K562 (cell line): ENCODE results near the gene C1orf50. TPM values are rescaled to one million over a fixed set of nuclear protein-coding genes. Genes with fewer than 3 reads are reported as not detected.

Source experiments
- ATAC-seq: fragments of 200-7000 bp; cut with Tn5 transposase; 3 replicates; pipeline ENCODE4 v1.9.1; 2020; ENCODE audit warnings: moderate library complexity
- BruUV-seq: library from RNA; stranded (reverse); fragments of 400-500 nt; replicated peaks from 2 replicates; lab custom pipeline; 2021; lab: Mats Ljungman, UMichigan
- CTCF ChIA-PET: fragments of 300-600 bp; formaldehyde crosslinking; extraction: SDS; loops from one replicate; lab custom pipeline; 2021; ENCODE audit warnings: low intra/inter-chr PET ratio; lab: Yijun Ruan, JAX
- POLR2A ChIA-PET: fragments of 300-600, 350-650 bp; sonication (Branson Sonifier 250); formaldehyde crosslinking; extraction: SDS; loops from one replicate; lab custom pipeline; 2021; ENCODE audit warnings: antibody characterized with exemption, inconsistent platforms; lab: Yijun Ruan, JAX
- DNase-seq, 4 experiments: peaks; one replicate each; pipeline versions ENCODE4 v3.0.0 to v3.0.0-alpha.2; 2011 to 2018; ENCODE audit warnings: low spot score in 3 of 4, mixed read lengths in 3 of 4; ENCODE audit errors: extremely low read depth in 1 of 4
- FAIRE-seq: peaks from 2 replicates; lab custom pipeline; 2011; peaks lifted over from hg19 to GRCh38; lab: Jason Lieb, UNC
- H2AFZ ChIP-seq: 2 replicates; pipeline ENCODE4 v1.6.0; 2011; ENCODE audit warnings: low read depth, low read length, control low read depth, inconsistent platforms
- H3K27ac ChIP-seq: fragments of 200-600 bp; 3 replicates; pipeline ENCODE4 v1.8.0; 2011; ENCODE audit warnings: low read depth, mild to moderate bottlenecking, control low read depth, inconsistent platforms, low read length, moderate library complexity, mixed read lengths; ENCODE audit errors: extremely low read depth
- H3K27me3 ChIP-seq, 2 experiments: fragments of 300-600 bp in 1 of 2; 2 replicates in 1 of 2; 3 replicates in 1 of 2; pipeline versions ENCODE4 v1.6.0 to v1.8.0; 2011; ENCODE audit warnings: inconsistent platforms in 2 of 2, low read length in 2 of 2, mild to moderate bottlenecking in 1 of 2, mixed read lengths in 1 of 2, moderate library complexity in 1 of 2; ENCODE audit not compliant: control insufficient read depth in 2 of 2, insufficient read depth in 2 of 2
- H3K36me3 ChIP-seq: fragments of 300-600 bp; 3 replicates; pipeline ENCODE4 v1.8.0; 2011; ENCODE audit warnings: mild to moderate bottlenecking, low read length, inconsistent platforms; ENCODE audit not compliant: control insufficient read depth, insufficient read depth
- H3K4me1 ChIP-seq, 2 experiments: fragments of 200-600 bp in 1 of 2; replicated peaks in 1 of 2; 2 replicates in 1 of 2; 3 replicates in 1 of 2; pipeline versions ENCODE4 v1.5.1 to v1.8.0; 2011; ENCODE audit warnings: inconsistent platforms in 2 of 2, low read length in 2 of 2, mild to moderate bottlenecking in 1 of 2, mixed read lengths in 1 of 2, moderate library complexity in 1 of 2; ENCODE audit not compliant: control insufficient read depth in 2 of 2, insufficient read depth in 2 of 2
- H3K4me2 ChIP-seq: 2 replicates; pipeline ENCODE4 v1.6.1; 2011; ENCODE audit warnings: low read length, control low read depth, inconsistent platforms, mixed read lengths; ENCODE audit not compliant: insufficient read depth
- H3K4me3 ChIP-seq: fragments of 200-600 bp; sonication (generic), shearing (Covaris generic); 2 replicates; pipeline ENCODE4 v1.5.1; 2016; ENCODE audit warnings: control low read depth, inconsistent platforms
- H3K79me2 ChIP-seq: fragments of 200-600 bp; 3 replicates; pipeline ENCODE4 v1.8.0; 2011; ENCODE audit warnings: low read length, inconsistent platforms; ENCODE audit not compliant: control insufficient read depth, insufficient read depth
- H3K9ac ChIP-seq, 2 experiments: 2 replicates each; pipeline versions ENCODE4 v1.6.0 to v1.6.1; 2011; ENCODE audit warnings: low read depth in 2 of 2, low read length in 2 of 2, control low read depth in 1 of 2, inconsistent platforms in 1 of 2, mild to moderate bottlenecking in 1 of 2, mixed read lengths in 1 of 2; ENCODE audit not compliant: insufficient read depth in 1 of 2
- H3K9me1 ChIP-seq: one replicate; pipeline ENCODE4 v1.6.0; 2011; ENCODE audit warnings: inconsistent platforms, mild to moderate bottlenecking, low read length, moderate library complexity; ENCODE audit not compliant: control insufficient read depth, insufficient read depth
- H3K9me3 ChIP-seq: replicated peaks from 2 replicates; pipeline ENCODE4 v1.5.1; 2011; ENCODE audit warnings: low read depth, low read length, inconsistent platforms; ENCODE audit not compliant: control insufficient read depth, insufficient read depth
- H4K20me1 ChIP-seq: replicated peaks from 2 replicates; pipeline ENCODE4 v1.6.1; 2011; ENCODE audit warnings: low read length, inconsistent platforms, mixed read lengths; ENCODE audit not compliant: control insufficient read depth, insufficient read depth
- ARID2 ChIP-seq: fragments of 450-650 bp; IDR thresholded peaks from 2 replicates; pipeline ENCODE4 v1.6.1; 2017; ENCODE audit warnings: antibody characterized with exemption, mild to moderate bottlenecking
- GABPA ChIP-seq: fragments of 200-800 bp; sonication (Bioruptor generic); conservative IDR thresholded peaks from 2 replicates; pipeline ENCODE4 v1.6.1; 2016; ENCODE audit warnings: low read depth, missing genetic modification characterization, missing compliant biosample characterization
- HDAC2 ChIP-seq: fragments of 450-650 bp; IDR thresholded peaks from 2 replicates; pipeline ENCODE4 v1.6.1; 2016; ENCODE audit warnings: mild to moderate bottlenecking
- KLF13 ChIP-seq: fragments of 450-650 bp; IDR thresholded peaks from 2 replicates; pipeline ENCODE4 v1.6.1; 2016; ENCODE audit warnings: missing genetic modification characterization, low read depth, mild to moderate bottlenecking, missing compliant biosample characterization, moderate library complexity, borderline replicate concordance
- NCOR1 ChIP-seq: fragments of 450-650 bp; IDR thresholded peaks from 2 replicates; pipeline ENCODE4 v1.6.1; 2016; ENCODE audit warnings: mild to moderate bottlenecking, moderate library complexity
- SAFB2 ChIP-seq: fragments of 200-400 bp; formaldehyde crosslinking; IDR thresholded peaks from 2 replicates; pipeline ENCODE4 v1.6.1; 2018; ENCODE audit warnings: borderline replicate concordance, low read length, low read depth, moderate library complexity; ENCODE audit not compliant: severe bottlenecking
- SIRT6 ChIP-seq: IDR thresholded peaks from one replicate; pipeline ENCODE4 v1.6.1; 2012; ENCODE audit warnings: low read depth, mild to moderate bottlenecking, control low read depth, inconsistent platforms, low read length, moderate library complexity
- XRCC4 ChIP-seq: IDR thresholded peaks from one replicate; pipeline ENCODE4 v1.6.1; 2011; ENCODE audit not compliant: insufficient read depth, insufficient read length; ENCODE audit errors: extremely low read depth
- YBX1 ChIP-seq: fragments of 450-650 bp; IDR thresholded peaks from 2 replicates; pipeline ENCODE4 v1.7.1; 2016; ENCODE audit warnings: mild to moderate bottlenecking
- ZBTB12 ChIP-seq: fragments of 250-450 bp; sonication (Bioruptor Pico); IDR thresholded peaks from 2 replicates; pipeline ENCODE4 v1.4.0; 2020
- ZFX ChIP-seq: sonication (generic); formaldehyde crosslinking; IDR thresholded peaks from 2 replicates; pipeline ENCODE4 v1.8.0; 2022; ENCODE audit warnings: mild to moderate bottlenecking, missing genetic modification reagents, moderate library complexity
- WGBS: fragments of 100-300 bp; shearing (Covaris generic); methylation state at CpG from one replicate; pipeline ENCODE4 v1.1.6; 2016; ENCODE audit warnings: low coverage, mixed read lengths; ENCODE audit not compliant: insufficient coverage; ENCODE audit errors: missing lambda C conversion rate; 5-methylcytosine and 5-hydroxymethylcytosine counted together
- in situ Hi-C: fragments of 300-500 bp; cut with MboI; formaldehyde crosslinking; loops from 4 replicates; pipeline ENCODE4 v1.15.0; 2018; ENCODE audit warnings: inconsistent platforms, mixed read lengths
- intact Hi-C: fragments of 100-400 bp; cut with micrococcal nuclease; formaldehyde crosslinking; loops from 2 replicates; pipeline ENCODE4 v1.14.2; 2022
- polyA plus RNA-seq, 8 experiments: library from polyadenylated mRNA; depleted of rRNA in 4 of 8; stranded (reverse) in 5 of 8; unstranded in 3 of 8; fragments of >200 nt; fragmentation: Nextera tagmentation in 2 of 8; fragmentation: Illumina TruSeq in 1 of 8; extraction: Ambion mirVana in 2 of 8; extraction: Trizol in 1 of 8; gene quantifications; 2 replicates each; pipeline versions ENCODE4 v1.2.1 to v1.2.3, GENCODE V29; 2011 to 2014; ENCODE audit warnings: inconsistent platforms in 1 of 8, missing spikeins in 1 of 8
- total RNA-seq, 7 experiments: library from RNA; depleted of rRNA in 6 of 7; stranded (reverse); fragments of >200 nt in 6 of 7; fragmentation: Illumina TruSeq in 2 of 7; extraction: Trizol in 2 of 7; gene quantifications; 2 replicates each; pipeline versions ENCODE4 v1.2.1 to v1.2.3, GENCODE V29; 2011 to 2021; ENCODE audit warnings: low replicate concordance in 1 of 7
- TF ChIP-seq, protein P1 (sequence below): fragments of 250-450 bp; sonication (Bioruptor Pico); IDR thresholded peaks from 2 replicates; pipeline ENCODE4 v1.5.0; 2021; ENCODE audit warnings: mild to moderate bottlenecking, moderate library complexity
- TF ChIP-seq, protein P2 (sequence below): fragments of 450-650 bp; IDR thresholded peaks from 2 replicates; pipeline ENCODE4 v1.6.1; 2017; ENCODE audit warnings: mild to moderate bottlenecking, moderate library complexity
- TF ChIP-seq, protein P3 (sequence below): fragments of 250-450 bp; sonication (Bioruptor Pico); IDR thresholded peaks from 2 replicates; pipeline ENCODE4 v1.9.0; 2021; ENCODE audit warnings: mild to moderate bottlenecking, inconsistent platforms

The C1orf50 gene
- total and polyA plus RNA-seq, 9 of the 15 experiments (the other 6 are each of a cell fraction or from before 2014, with no cell fraction given) = 0.55 to 13.9 (median 5.2) TPM

GRCh38 chr1:42806593-42806992 is 39.5 kb downstream of the C1orf50 start:
- CTCF ChIA-PET = no interaction called here
- TF ChIP-seq SAFB2 (no peak), NCOR1 (no peak), ARID2 (no peak), KLF13 (tag) (no peak), SIRT6 (no peak), HDAC2 (no peak), YBX1 (no peak), XRCC4 (no peak), ZFX (no peak), GABPA (no peak), ZBTB12 (no peak)
- TF ChIP-seq, protein P1, sequence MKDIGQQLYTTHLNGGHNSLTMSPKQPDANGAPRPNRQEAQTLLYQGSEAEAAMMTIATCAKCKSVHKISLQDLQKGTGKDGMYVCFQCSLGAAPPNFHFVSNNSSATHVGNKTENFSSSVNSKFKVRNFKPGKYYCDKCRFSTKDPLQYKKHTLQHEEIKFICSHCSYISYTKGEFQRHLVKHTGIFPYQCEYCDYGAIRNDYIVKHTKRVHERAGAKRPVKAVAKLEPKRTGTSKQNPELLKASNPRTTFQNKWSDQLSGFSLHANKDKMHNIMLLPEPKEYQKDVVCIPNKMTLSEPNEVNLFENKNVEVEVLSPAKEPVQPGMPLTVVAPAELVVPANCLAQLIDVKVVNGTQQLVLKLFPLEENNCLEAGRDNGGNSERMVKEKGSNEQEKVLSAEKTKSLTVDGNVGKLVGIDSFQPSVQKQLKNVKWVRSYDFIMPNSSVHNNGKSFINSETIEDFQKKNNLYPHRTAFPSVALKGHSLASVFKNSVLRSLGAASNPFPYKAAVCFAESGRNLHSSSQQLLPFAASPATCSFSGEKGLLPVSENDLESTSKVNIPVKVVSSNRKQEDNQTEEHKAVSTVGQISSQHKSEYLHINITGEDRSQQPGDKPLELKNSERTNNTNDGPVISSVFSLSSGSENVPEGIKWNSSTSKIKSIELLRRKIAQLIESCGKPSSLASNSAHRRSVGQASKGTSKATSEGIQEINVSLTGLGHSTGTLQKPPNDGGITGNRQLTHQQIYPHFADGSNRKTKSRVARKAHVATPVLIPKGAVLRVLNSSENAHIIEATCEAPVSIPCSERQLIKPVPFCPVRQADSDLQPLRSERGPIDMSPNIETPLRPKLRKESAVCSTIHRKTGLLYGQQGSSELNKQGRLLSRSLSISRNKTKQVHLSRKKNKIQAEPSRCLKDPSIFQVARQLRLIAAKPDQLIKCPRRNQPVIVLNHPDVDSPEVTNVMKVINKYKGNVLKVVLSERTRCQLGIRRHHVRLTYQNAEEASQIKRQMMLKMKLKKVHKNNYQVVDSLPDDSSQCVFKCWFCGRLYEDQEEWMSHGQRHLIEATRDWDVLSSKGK (CRISPR knock-in tag) = no peak
- TF ChIP-seq, protein P2, sequence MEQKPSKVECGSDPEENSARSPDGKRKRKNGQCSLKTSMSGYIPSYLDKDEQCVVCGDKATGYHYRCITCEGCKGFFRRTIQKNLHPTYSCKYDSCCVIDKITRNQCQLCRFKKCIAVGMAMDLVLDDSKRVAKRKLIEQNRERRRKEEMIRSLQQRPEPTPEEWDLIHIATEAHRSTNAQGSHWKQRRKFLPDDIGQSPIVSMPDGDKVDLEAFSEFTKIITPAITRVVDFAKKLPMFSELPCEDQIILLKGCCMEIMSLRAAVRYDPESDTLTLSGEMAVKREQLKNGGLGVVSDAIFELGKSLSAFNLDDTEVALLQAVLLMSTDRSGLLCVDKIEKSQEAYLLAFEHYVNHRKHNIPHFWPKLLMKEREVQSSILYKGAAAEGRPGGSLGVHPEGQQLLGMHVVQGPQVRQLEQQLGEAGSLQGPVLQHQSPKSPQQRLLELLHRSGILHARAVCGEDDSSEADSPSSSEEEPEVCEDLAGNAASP = no peak
- TF ChIP-seq, protein P3, sequence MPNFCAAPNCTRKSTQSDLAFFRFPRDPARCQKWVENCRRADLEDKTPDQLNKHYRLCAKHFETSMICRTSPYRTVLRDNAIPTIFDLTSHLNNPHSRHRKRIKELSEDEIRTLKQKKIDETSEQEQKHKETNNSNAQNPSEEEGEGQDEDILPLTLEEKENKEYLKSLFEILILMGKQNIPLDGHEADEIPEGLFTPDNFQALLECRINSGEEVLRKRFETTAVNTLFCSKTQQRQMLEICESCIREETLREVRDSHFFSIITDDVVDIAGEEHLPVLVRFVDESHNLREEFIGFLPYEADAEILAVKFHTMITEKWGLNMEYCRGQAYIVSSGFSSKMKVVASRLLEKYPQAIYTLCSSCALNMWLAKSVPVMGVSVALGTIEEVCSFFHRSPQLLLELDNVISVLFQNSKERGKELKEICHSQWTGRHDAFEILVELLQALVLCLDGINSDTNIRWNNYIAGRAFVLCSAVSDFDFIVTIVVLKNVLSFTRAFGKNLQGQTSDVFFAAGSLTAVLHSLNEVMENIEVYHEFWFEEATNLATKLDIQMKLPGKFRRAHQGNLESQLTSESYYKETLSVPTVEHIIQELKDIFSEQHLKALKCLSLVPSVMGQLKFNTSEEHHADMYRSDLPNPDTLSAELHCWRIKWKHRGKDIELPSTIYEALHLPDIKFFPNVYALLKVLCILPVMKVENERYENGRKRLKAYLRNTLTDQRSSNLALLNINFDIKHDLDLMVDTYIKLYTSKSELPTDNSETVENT (CRISPR knock-in tag) = no peak

More at GRCh38 chr1:42806593-42806992, 39.5 kb downstream of the C1orf50 start:
- in situ Hi-C loops (no loop called here), intact Hi-C loops (no loop called here)
- DNase-seq (peak in 1 of 4 experiments; percentile 7), ATAC-seq (no peak), FAIRE-seq (no peak)
- Histone ChIP-seq H3K27me3 (no peaks in the 10 kb centered on the region), H3K4me1 (no peaks in the 10 kb centered on the region; a peak in 1 of 5 replicates), H2AFZ (no peak overlapping the region), H3K36me3 (peaks cover 18% of the 10 kb centered on the region; the same call in 2 of the 3 replicates), H3K9ac (no peak overlapping the region), H4K20me1 (no peaks in the 10 kb centered on the region), H3K9me3 (no peaks in the 10 kb centered on the region), H3K9me1 (no peaks in the 10 kb centered on the region), H3K27ac (no peak overlapping the region), H3K4me3 (no peak overlapping the region), H3K4me2 (no peak overlapping the region), H3K79me2 (no peaks in the 10 kb centered on the region)
- POLR2A ChIA-PET = interaction anchor here (1.3 to 3.3 kb wide), 4 partner anchors 10 to 37 kb away, joined by 3 to 22 read pairs (median 4); partner anchors contain the start of genes ERMAP and SVBP
- no TSS peak for BruUV-seq
- WGBS = 68% methylated on average over 5 of the region's 5 CpGs
